ENCODE results near the gene VPS29. TPM values are rescaled to one million over a fixed set of nuclear protein-coding genes. Genes with fewer than 3 reads are reported as not detected.
"Not testable (repeated sequence)": the region's sequence is repeated elsewhere in the genome, so short reads cannot be mapped to it uniquely, and the experiment has no call there.

The VPS29 gene
- total RNA-seq, 4 donors from 2014 or later, result 94.0 to 188 (median 133) TPM

DNA sequence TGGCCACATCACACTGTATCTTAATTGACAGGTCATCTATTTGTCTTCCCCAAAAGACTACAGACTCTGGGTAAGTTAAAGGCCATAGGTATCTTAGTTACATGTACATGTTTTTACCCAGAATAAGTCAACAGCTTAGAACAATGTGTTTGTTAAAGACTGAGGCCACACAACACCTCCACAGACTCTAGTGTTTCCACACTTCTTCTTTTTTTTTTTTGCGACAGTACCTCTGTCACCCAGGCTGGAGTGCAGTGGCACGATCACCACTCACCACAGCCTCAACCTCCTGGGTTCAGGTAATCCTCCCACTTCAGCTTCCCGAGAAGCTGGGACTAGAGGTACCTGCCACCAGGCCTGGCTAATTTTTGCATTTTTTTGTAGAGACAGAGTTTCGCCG is 35.1 kb downstream of the VPS29 start:
- intact Hi-C loops (cut with DNase I), result loop anchor here (5.0 kb wide), 2 partner anchors 36 to 136 kb away; partner anchors contain the start of genes RAD9B and VPS29
- WGBS, 2 donors, result 59 to 62% methylated on average over 5 of the region's 5 CpGs

DNA sequence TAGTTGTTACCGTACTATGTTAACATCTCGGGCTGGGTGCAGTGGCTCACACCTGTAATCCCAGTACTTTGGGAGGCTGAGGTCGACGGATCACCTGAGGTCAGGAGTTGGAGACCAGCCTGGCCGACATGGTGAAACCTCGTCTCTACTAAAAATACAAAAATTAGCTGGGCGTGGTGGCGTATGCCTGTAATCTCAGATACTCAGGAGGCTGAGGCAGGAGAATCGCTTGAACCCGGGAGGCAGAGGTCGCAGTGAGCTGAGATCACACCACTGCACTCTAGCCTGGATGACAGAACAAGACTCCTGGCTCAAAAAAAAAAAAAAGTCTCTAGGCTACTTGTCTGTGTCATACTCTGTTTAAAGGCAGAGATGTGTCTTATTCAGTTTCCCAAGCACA is 36.1 kb downstream of the VPS29 start:
- peaks cover 20 to 21% of the 10 kb centered on the region in 2 donors for H3K4me1 ChIP-seq
- not testable (repeated sequence) for H3K27ac ChIP-seq; H3K36me3 ChIP-seq; H3K4me3 ChIP-seq (replicated peaks in 1 of 3); DNase-seq; H3K27me3 ChIP-seq; H3K9me3 ChIP-seq
- intact Hi-C loops (cut with DNase I), result loop anchor here (5.0 kb wide), 2 partner anchors 37 to 137 kb away; partner anchors contain the start of genes RAD9B and VPS29
- WGBS, 2 donors, result 92% methylated on average over 11 of the region's 11 CpGs

More for the DNA sequence above, 35.1 kb downstream of the VPS29 start:
- Histone ChIP-seq H3K27ac (no peak overlapping the region), H3K9me3 (no peaks in the 10 kb centered on the region), H3K36me3 (peaks cover 0 to 6% of the 10 kb centered on the region in 2 donors), H3K4me1 (peaks cover 20 to 21% of the 10 kb centered on the region in 2 donors), H3K4me3 (replicated peaks in 1 of 3) (no peak overlapping the region), H3K27me3 (no peaks in the 10 kb centered on the region)
- no peak for TF ChIP-seq POLR2A (IDR thresholded peaks at IDR 0.05)
- TF ChIP-seq, protein P1, sequence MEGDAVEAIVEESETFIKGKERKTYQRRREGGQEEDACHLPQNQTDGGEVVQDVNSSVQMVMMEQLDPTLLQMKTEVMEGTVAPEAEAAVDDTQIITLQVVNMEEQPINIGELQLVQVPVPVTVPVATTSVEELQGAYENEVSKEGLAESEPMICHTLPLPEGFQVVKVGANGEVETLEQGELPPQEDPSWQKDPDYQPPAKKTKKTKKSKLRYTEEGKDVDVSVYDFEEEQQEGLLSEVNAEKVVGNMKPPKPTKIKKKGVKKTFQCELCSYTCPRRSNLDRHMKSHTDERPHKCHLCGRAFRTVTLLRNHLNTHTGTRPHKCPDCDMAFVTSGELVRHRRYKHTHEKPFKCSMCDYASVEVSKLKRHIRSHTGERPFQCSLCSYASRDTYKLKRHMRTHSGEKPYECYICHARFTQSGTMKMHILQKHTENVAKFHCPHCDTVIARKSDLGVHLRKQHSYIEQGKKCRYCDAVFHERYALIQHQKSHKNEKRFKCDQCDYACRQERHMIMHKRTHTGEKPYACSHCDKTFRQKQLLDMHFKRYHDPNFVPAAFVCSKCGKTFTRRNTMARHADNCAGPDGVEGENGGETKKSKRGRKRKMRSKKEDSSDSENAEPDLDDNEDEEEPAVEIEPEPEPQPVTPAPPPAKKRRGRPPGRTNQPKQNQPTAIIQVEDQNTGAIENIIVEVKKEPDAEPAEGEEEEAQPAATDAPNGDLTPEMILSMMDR (IDR thresholded peaks at IDR 0.05), result no peak
- no peak for DNase-seq

DNA sequence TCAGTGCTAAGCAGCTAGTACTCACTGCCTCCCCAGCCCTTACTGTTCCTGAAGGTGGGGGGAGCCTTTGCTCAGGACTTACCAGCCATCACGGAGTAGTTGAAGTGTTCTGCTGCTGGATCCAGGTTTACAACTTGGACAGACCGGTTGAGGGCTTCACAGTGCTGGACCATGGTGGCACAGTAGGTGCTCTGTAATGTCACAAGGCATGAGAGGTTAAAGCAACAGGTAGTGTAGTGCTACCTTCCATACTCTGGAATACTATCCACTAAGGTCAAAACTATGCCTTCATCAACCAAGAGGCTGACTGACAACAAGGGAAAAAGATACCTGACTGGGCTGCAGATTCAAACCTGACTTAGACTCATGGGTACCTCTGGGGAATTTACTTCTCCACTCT is 36.9 kb downstream of the VPS29 start:
- no peak for TF ChIP-seq POLR2A (IDR thresholded peaks at IDR 0.05)
- TF ChIP-seq, protein P1 (IDR thresholded peaks at IDR 0.05), result no peak
- no peak for DNase-seq
- Histone ChIP-seq H3K9me3 (no peaks in the 10 kb centered on the region), H3K27ac (no peak overlapping the region), H3K4me3 (replicated peaks in 1 of 3) (no peak overlapping the region), H3K4me1 (peaks cover 20 to 21% of the 10 kb centered on the region in 2 donors), H3K27me3 (no peaks in the 10 kb centered on the region), H3K36me3 (peaks cover 0 to 6% of the 10 kb centered on the region in 2 donors)
- intact Hi-C loops (cut with DNase I), result loop anchor here (5.0 kb wide), 2 partner anchors 37 to 137 kb away; partner anchors contain the start of genes RAD9B and VPS29
- WGBS, 2 donors, result 94 to 95% methylated on average over 2 of the region's 2 CpGs

DNA sequence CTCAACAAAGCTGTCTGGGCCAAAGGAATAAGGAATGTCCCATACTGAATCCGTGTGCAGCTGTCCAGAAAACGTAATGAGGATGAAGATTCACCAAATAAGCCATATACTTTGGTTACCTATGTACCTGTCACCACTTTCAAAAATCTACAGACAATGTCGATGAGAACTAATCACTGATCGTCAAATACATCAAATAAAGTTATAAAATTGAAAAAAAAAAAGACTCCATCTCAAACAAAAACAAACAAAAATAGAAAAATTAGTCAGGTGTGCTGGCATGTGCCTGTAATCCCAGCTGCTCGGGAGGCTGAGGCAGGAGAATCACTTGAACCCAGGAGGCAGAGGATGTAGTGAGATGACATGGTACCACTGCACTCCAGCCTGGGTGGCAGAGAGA is 40.7 kb downstream of the VPS29 start:
- peaks cover 0 to 12% of the 10 kb centered on the region in 2 donors for H3K36me3 ChIP-seq
- H3K4me1 ChIP-seq; intact Hi-C loops (cut with DNase I); DNase-seq; H3K4me3 ChIP-seq (replicated peaks in 1 of 3); H3K27me3 ChIP-seq; H3K27ac ChIP-seq; H3K9me3 ChIP-seq: not testable (repeated sequence)
- WGBS, 2 donors, result 89 to 90% methylated on average over 5 of the region's 5 CpGs

DNA sequence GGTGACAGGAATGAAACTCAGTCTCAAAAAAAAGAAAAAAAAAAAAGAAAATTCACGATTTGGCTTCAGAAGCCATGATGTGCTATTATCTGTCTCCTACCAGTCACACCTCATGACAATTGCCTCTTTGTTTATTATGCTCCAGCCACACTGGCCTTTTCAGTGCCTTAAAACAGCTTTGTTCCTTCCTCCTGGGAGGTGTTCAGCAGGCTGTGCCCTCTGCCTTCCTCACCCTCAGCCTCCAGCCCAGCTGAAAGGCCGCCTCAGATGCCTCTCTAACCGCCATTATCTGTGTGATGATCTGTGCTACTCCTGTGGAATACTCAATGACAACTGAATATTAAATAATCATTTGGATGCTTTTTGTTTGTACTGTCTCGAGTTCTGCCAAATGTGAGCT is 43.2 kb downstream of the VPS29 start:
- TF ChIP-seq POLR2A (IDR thresholded peaks at IDR 0.05), result no peak
- TF ChIP-seq, protein P1 (IDR thresholded peaks at IDR 0.05), result no peak
- DNase-seq, result no peak
- H3K36me3 ChIP-seq, result peaks cover 0 to 10% of the 10 kb centered on the region in 2 donors
- no peak overlapping the region for H3K4me3 ChIP-seq (replicated peaks in 1 of 3)
- no peaks in the 10 kb centered on the region for H3K4me1 ChIP-seq
- intact Hi-C loops (cut with DNase I), result no loop called here
- 92 to 95% methylated on average over 4 of the region's 4 CpGs for WGBS, 2 donors
- H3K27me3 ChIP-seq, result no peaks in the 10 kb centered on the region
- H3K27ac ChIP-seq, result no peak overlapping the region
- no peaks in the 10 kb centered on the region for H3K9me3 ChIP-seq

DNA sequence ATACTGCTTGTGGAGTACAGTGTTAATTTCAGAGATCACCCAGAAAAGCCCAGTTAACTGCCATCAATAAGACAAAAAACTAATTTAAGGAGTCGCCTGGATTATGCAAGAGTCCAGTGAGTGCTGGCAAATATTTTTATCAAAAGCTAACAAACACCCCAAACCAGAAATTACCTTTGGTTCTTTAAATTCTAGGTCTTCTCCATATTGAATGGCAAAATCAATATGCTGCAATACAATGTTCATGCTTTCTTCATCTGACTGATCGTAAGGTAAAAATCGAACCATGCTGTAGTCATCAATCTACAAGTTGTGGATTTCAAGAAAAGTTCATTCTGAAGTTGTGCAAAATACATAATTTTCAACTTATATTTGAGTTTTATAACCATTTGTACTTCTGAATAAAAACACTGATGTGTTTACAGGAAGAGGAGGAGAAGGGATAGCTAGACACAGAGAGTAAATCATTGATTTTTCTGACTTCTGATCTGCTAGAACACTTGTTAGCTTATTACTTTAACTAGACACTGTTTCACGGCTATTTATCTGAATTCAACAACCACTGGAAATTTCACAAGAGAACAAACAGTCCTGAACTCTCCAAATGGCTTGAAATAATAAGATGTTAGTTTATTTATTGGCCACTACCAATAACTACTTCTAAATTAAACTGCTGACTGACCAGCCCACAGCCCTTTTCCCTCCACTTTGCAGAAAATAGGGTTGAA is 48.2 kb downstream of the VPS29 start:
- 94 to 97% methylated on average over 4 of the region's 4 CpGs for WGBS, 2 donors
- TF ChIP-seq, protein P1 (IDR thresholded peaks at IDR 0.05), result no peak
- no peak for TF ChIP-seq POLR2A (IDR thresholded peaks at IDR 0.05)
- Histone ChIP-seq H3K27me3 (no peaks in the 10 kb centered on the region), H3K4me1 (peaks cover 4 to 5% of the 10 kb centered on the region in 2 donors), H3K9me3 (no peaks in the 10 kb centered on the region), H3K36me3 (peaks cover 0 to 12% of the 10 kb centered on the region in 2 donors), H3K4me3 (replicated peaks in 1 of 3) (no peak overlapping the region), H3K27ac (no peak overlapping the region)
- DNase-seq, result no peak
- intact Hi-C loops (cut with DNase I), result no loop called here
